CD14-positive monocyte (primary cell): ENCODE results near the gene TBL3. TPM values are rescaled to one million over a fixed set of nuclear protein-coding genes. Genes with fewer than 3 reads are reported as not detected.

Experiments used
- DNase-seq, 3 donors: peaks; one replicate each; pipeline ENCODE4 v3.0.0-alpha.2; 2011 to 2022
- H2AFZ ChIP-seq: 2 replicates; pipeline ENCODE4 v1.6.0; 2012; ENCODE audit warnings: mild to moderate bottlenecking, low read depth, low read length, inconsistent platforms; ENCODE audit not compliant: insufficient read depth, poor library complexity, severe bottlenecking
- H3K27ac ChIP-seq, 2 donors: 1 replicate in 1 of 2; 2 replicates in 1 of 2; pipeline ENCODE4 v1.5.1; 2012 to 2013; ENCODE audit warnings: low read length in 2 of 2, control low read depth in 1 of 2, inconsistent platforms in 1 of 2, low read depth in 1 of 2, mild to moderate bottlenecking in 1 of 2
- H3K27me3 ChIP-seq, 2 donors: one replicate each; pipeline versions ENCODE4 v1.6.0 to v1.6.1; 2011 to 2013; ENCODE audit warnings: low read length in 2 of 2; ENCODE audit not compliant: control insufficient read depth in 2 of 2, insufficient read depth in 2 of 2
- H3K36me3 ChIP-seq, 2 donors: replicated peaks in 1 of 2; 1 replicate in 1 of 2; 2 replicates in 1 of 2; pipeline versions ENCODE4 v1.5.1 to v1.6.1; 2012 to 2013; ENCODE audit warnings: low read length in 2 of 2, control low read depth in 1 of 2, inconsistent platforms in 1 of 2, mild to moderate bottlenecking in 1 of 2; ENCODE audit not compliant: insufficient read depth in 2 of 2, control insufficient read depth in 1 of 2
- H3K4me1 ChIP-seq, 2 donors: 1 replicate in 1 of 2; 2 replicates in 1 of 2; pipeline versions ENCODE4 v1.5.1 to v1.6.1; 2012 to 2013; ENCODE audit warnings: low read length in 2 of 2, control low read depth in 1 of 2, inconsistent platforms in 1 of 2, mild to moderate bottlenecking in 1 of 2, moderate library complexity in 1 of 2; ENCODE audit not compliant: insufficient read depth in 2 of 2, control insufficient read depth in 1 of 2
- H3K4me2 ChIP-seq: replicated peaks from 2 replicates; pipeline ENCODE3; 2012; ENCODE audit warnings: low read length, moderate library complexity, mild to moderate bottlenecking; ENCODE audit not compliant: poor library complexity, severe bottlenecking; ENCODE audit errors: extremely low read depth
- H3K4me3 ChIP-seq, 3 experiments: fragments of 200-600 bp in 1 of 3; sonication (generic) in 1 of 3; replicated peaks in 1 of 3; 1 replicate in 2 of 3; 2 replicates in 1 of 3; pipeline ENCODE4 v1.5.1; 2011 to 2013; ENCODE audit warnings: low read length in 3 of 3, mild to moderate bottlenecking in 3 of 3, control low read depth in 2 of 3, low read depth in 2 of 3, inconsistent platforms in 1 of 3, moderate library complexity in 1 of 3
- H3K79me2 ChIP-seq: 2 replicates; pipeline ENCODE4 v1.6.0; 2012; ENCODE audit warnings: mild to moderate bottlenecking, control low read depth, inconsistent platforms, low read length, moderate library complexity; ENCODE audit not compliant: insufficient read depth
- H3K9ac ChIP-seq: 2 replicates; pipeline ENCODE4 v1.6.0; 2017; ENCODE audit warnings: low read length, mild to moderate bottlenecking; ENCODE audit not compliant: insufficient read depth, poor library complexity, severe bottlenecking
- H3K9me3 ChIP-seq, 2 donors: replicated peaks in 1 of 2; 1 replicate in 1 of 2; 2 replicates in 1 of 2; pipeline versions ENCODE4 v1.5.1 to v1.6.1; 2012 to 2013; ENCODE audit warnings: low read length in 2 of 2, control low read depth in 1 of 2; ENCODE audit not compliant: control insufficient read depth in 1 of 2, insufficient read depth in 1 of 2
- H4K20me1 ChIP-seq: 2 replicates; pipeline ENCODE4 v1.6.0; 2012; ENCODE audit warnings: mild to moderate bottlenecking, low read length, control low read depth, moderate library complexity; ENCODE audit not compliant: insufficient read depth
- H3K27ac Mint-ChIP-seq, 7 donors: one replicate each; pipeline ENCODE4 v1.8.0; 2020; ENCODE audit warnings: mild to moderate bottlenecking in 7 of 7, mixed read lengths in 7 of 7, moderate library complexity in 6 of 7, inconsistent platforms in 2 of 7
- H3K27me3 Mint-ChIP-seq, 3 donors: one replicate each; pipeline ENCODE4 v1.8.0; 2021 to 2022; ENCODE audit warnings: low read depth in 3 of 3, mild to moderate bottlenecking in 3 of 3, mixed read lengths in 3 of 3, moderate library complexity in 3 of 3, inconsistent platforms in 1 of 3
- H3K36me3 Mint-ChIP-seq, 2 donors: one replicate each; pipeline ENCODE4 v1.8.0; 2020; ENCODE audit warnings: mixed read lengths in 2 of 2, inconsistent platforms in 1 of 2, mild to moderate bottlenecking in 1 of 2
- H3K4me1 Mint-ChIP-seq: one replicate; pipeline ENCODE4 v1.8.0; 2020; ENCODE audit warnings: mild to moderate bottlenecking, mixed read lengths
- H3K4me3 Mint-ChIP-seq, 2 donors: one replicate each; pipeline ENCODE4 v1.8.0; 2020; ENCODE audit warnings: mild to moderate bottlenecking in 2 of 2, mixed read lengths in 2 of 2, moderate library complexity in 1 of 2
- H3K9me3 Mint-ChIP-seq, 7 donors: one replicate each; pipeline ENCODE4 v1.8.0; 2020 to 2022; ENCODE audit warnings: mixed read lengths in 7 of 7, mild to moderate bottlenecking in 6 of 7, moderate library complexity in 6 of 7, inconsistent platforms in 2 of 7
- CTCF ChIP-seq: fragments of 200-600 bp; IDR thresholded peaks from one replicate; pipeline ENCODE4 v1.8.0; 2022; ENCODE audit warnings: antibody characterized with exemption, mild to moderate bottlenecking
- WGBS: methylation state at CpG from one replicate; pipeline ENCODE4 v1.1.5; 2013; ENCODE audit warnings: missing lambda C conversion rate; ENCODE audit not compliant: insufficient coverage; 5-methylcytosine and 5-hydroxymethylcytosine counted together
- intact Hi-C, 2 donors: fragments of 100-400 bp; cut with micrococcal nuclease; formaldehyde crosslinking; loops; one replicate each; pipeline versions ENCODE4 v1.15.0 to v1.15.1; 2023
- polyA plus RNA-seq, 3 donors: library from polyadenylated mRNA; depleted of rRNA in 1 of 3; unstranded in 2 of 3; stranded (reverse) in 1 of 3; fragments of 300-500 nt in 2 of 3; fragments of >200 nt in 1 of 3; fragmentation: Illumina TruSeq in 2 of 3; gene quantifications; 1 replicate in 2 of 3; 2 replicates in 1 of 3; pipeline ENCODE4 v1.2.3, GENCODE V29; 2012 to 2021

The TBL3 gene
- polyA plus RNA-seq, 3 donors = 33.9 to 37.8 (median 36.0) TPM

DNA sequence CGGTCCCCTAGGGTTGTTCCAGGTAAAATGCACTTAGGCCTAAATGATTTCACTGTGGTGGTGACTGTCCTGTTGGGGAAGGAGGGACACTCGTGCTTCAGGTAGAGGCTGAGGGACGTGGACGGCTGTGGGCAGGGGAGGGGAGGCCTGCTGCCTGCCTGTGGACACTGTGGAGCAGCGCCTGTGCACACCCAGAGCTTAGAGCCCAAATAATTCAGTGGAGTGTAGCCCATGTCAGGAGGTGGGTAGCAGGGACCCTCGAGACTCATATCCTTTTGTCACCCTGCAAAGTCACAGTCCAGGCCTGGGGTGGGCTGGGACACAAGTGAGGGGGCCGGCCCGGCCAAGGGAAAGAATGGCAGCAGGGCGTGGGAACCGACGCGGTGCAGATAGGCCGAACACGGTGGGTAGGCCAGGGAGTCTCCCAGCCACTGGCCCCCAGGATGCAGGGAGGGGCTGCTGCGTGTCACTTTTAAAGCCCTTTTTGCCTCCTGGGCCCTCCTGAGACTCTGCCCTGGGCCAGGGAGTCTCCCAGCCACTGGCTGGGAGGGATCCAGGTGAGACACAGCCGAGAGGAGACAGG is 54.1 kb downstream of the TBL3 start:
- DNase-seq = no peak
- intact Hi-C loops = loop anchor here in 1 of 2 donors (5.0 kb wide), 1 partner anchor 121 kb away; the partner anchor contains the start of gene RAB26
- Histone ChIP-seq H3K27ac (no peak overlapping the region), H3K9me3 (peaks cover 0 to 9% of the 10 kb centered on the region in 2 donors), H3K36me3 (no peaks in the 10 kb centered on the region), H3K9ac (no peak overlapping the region), H3K4me1 (peaks cover 15 to 26% of the 10 kb centered on the region in 2 donors), H3K79me2 (no peaks in the 10 kb centered on the region), H2AFZ (no peak overlapping the region), H4K20me1 (no peaks in the 10 kb centered on the region), H3K4me2 (peak overlapping the region; percentile 53), H3K4me3 (no peak overlapping the region), H3K27me3 (peaks cover 11 to 49% of the 10 kb centered on the region in 2 donors)
- H3K27me3 Mint-ChIP-seq = peaks cover 43 to 67% (median 60%) of the 10 kb centered on the region in 3 donors
- peaks cover 3 to 12% (median 9%) of the 10 kb centered on the region in 7 donors for H3K9me3 Mint-ChIP-seq
- H3K4me1 Mint-ChIP-seq = peaks cover 19% of the 10 kb centered on the region
- TF ChIP-seq CTCF = no peak
- H3K36me3 Mint-ChIP-seq = peaks cover 5 to 6% of the 10 kb centered on the region in 2 donors
- WGBS = 94% methylated on average over 14 of the region's 16 CpGs
- H3K27ac Mint-ChIP-seq = no peak overlapping the region
- H3K4me3 Mint-ChIP-seq = peak overlapping the region in 1 of 2 donors; percentile 78

DNA sequence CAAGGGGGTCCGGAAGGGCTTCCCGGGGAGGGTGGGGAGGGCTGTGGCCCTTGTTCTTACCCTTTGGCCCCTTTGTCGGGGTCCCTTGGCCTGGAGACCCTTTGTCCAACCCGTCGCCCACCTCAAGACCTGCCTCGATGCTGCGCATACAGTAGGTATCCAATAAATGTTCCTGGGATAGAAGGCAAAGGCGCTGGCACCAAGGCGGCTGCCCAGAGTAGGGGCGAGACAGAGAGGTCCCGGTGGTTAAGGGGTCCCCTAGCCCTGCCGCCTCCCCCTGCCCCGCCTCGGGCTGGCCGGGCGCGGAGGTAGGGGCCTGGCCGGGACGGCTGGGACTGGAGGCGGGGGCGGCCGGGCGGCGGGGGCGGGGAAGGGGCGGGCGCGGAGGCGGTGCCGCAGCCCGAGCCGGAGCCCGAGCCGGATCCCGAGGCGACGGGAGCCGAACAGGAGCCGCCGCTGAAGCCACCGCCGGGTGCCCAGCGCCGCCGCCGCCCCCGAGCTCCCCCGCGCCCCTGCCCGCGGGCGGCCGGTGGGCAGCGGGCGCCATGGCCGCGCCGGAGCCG is 54.7 kb downstream of the TBL3 start, which contains the start of gene NHERF2:
TSS of gene NHERF2 (plus strand) at position 442 of the 563 bp plus-strand sequence. CDS start at position 546, 104 bp downstream.
- peaks cover 38 to 61% (median 54%) of the 10 kb centered on the region in 3 donors for H3K27me3 Mint-ChIP-seq
- Histone ChIP-seq H3K9ac (no peak within 1 kb of the TSS), H3K79me2 (no peaks in the 10 kb centered on the region), H3K4me2 (peak within 1 kb of the TSS; percentile 71), H3K4me1 (peaks cover 15 to 26% of the 10 kb centered on the region in 2 donors), H3K4me3 (peak within 1 kb of the TSS in 1 of 3 experiments; percentile 56), H3K9me3 (peaks cover 0 to 9% of the 10 kb centered on the region in 2 donors), H3K27me3 (peaks cover 11 to 43% of the 10 kb centered on the region in 2 donors), H3K27ac (no peak within 1 kb of the TSS), H3K36me3 (no peaks in the 10 kb centered on the region), H4K20me1 (no peaks in the 10 kb centered on the region), H2AFZ (peak within 1 kb of the TSS; percentile 21)
- WGBS = 13% methylated on average over 43 of the region's 59 CpGs
- H3K4me1 Mint-ChIP-seq = peaks cover 19% of the 10 kb centered on the region
- no peak for DNase-seq
- H3K27ac Mint-ChIP-seq = no peak within 1 kb of the TSS
- H3K36me3 Mint-ChIP-seq = peaks cover 5 to 6% of the 10 kb centered on the region in 2 donors
- H3K9me3 Mint-ChIP-seq = peaks cover 1 to 7% (median 5%) of the 10 kb centered on the region in 7 donors
- intact Hi-C loops = loop anchor here in 1 of 2 donors (5.0 kb wide), 1 partner anchor 121 kb away; the partner anchor contains the start of gene RAB26
- H3K4me3 Mint-ChIP-seq = peak within 1 kb of the TSS; percentile 58 to 80
- TF ChIP-seq CTCF = no peak
